Measurements from ENCODE around the gene CFL2. TPM values are rescaled to one million over a fixed set of nuclear protein-coding genes. Genes with fewer than 3 reads are reported as not detected.

CFL2 gene
- total and polyA plus RNA-seq, 5 donors from 2014 or later: 7.1 to 27.8 (median 7.8) TPM

DNA sequence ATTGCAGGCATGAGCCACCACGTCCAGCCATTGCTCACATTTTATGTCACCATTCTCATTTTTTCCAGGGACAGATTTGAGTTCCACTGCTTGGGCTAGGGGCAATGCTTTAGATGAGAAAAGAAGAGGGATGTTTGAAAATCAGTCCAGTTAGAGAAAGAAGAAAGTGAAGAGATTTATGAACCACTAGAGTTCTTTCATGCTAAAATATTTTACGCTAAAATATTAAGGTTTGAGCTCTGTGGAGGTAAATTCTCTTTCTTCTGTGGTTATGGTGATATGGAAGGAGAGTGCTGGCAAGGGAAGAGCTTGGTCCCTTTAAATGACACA lies 21.5 kb downstream of the CFL2 start:
- H3K9me3 Mint-ChIP-seq: peaks cover 0 to 3% (median 0%) of the 10 kb centered on the region in 7 donors
- peak overlapping the region in 2 of 3 donors; percentile 21 to 71 for H3K27ac Mint-ChIP-seq
- peaks cover 20% of the 10 kb centered on the region for H3K27me3 Mint-ChIP-seq
- H3K36me3 Mint-ChIP-seq: no peaks in the 10 kb centered on the region
- H3K4me1 Mint-ChIP-seq: peaks cover 0 to 19% (median 8%) of the 10 kb centered on the region in 4 donors
- no peaks in the 10 kb centered on the region for H3K36me3 ChIP-seq (ENCODE audit: control insufficient read depth, insufficient read depth, low read length)
- H3K4me3 Mint-ChIP-seq: no peak overlapping the region
- ATAC-seq (ENCODE audit: low read depth in 2 of 2) (no peak), DNase-seq (no peak)
- H3K4me3 ChIP-seq (ENCODE audit: low read depth, low read length): peak overlapping the region; percentile 13
- H3K4me1 ChIP-seq (ENCODE audit: control insufficient read depth, insufficient read depth, low read length, poor library complexity, severe bottlenecking): peaks cover 4% of the 10 kb centered on the region
- H3K27me3 ChIP-seq (ENCODE audit: control insufficient read depth, insufficient read depth, low read length): no peaks in the 10 kb centered on the region
- H3K9me3 ChIP-seq (ENCODE audit: control insufficient read depth in 2 of 2, low read length in 2 of 2): no peaks in the 10 kb centered on the region
- no peak overlapping the region for H3K27ac ChIP-seq (ENCODE audit: insufficient read depth, low read length, poor library complexity, severe bottlenecking)

- H3K27me3 Mint-ChIP-seq: peaks cover 25% of the 10 kb centered on the region
- H3K9me3 ChIP-seq (ENCODE audit: control insufficient read depth in 2 of 2, low read length in 2 of 2): no peaks in the 10 kb centered on the region
- H3K9me3 Mint-ChIP-seq: peaks cover 0 to 3% (median 0%) of the 10 kb centered on the region in 7 donors
- no peaks in the 10 kb centered on the region for H3K27me3 ChIP-seq (ENCODE audit: control insufficient read depth, insufficient read depth, low read length)
- H3K4me3 Mint-ChIP-seq: no peak overlapping the region
- peaks cover 4% of the 10 kb centered on the region for H3K4me1 ChIP-seq (ENCODE audit: control insufficient read depth, insufficient read depth, low read length, poor library complexity, severe bottlenecking)
- H3K27ac ChIP-seq (ENCODE audit: insufficient read depth, low read length, poor library complexity, severe bottlenecking): no peak overlapping the region
- no peak for ATAC-seq (ENCODE audit: low read depth in 2 of 2)
- no peak for DNase-seq
- no peak overlapping the region for H3K27ac Mint-ChIP-seq
- H3K36me3 ChIP-seq (ENCODE audit: control insufficient read depth, insufficient read depth, low read length): no peaks in the 10 kb centered on the region
- no peak overlapping the region for H3K4me3 ChIP-seq (ENCODE audit: low read depth, low read length)
- no peaks in the 10 kb centered on the region for H3K36me3 Mint-ChIP-seq
- H3K4me1 Mint-ChIP-seq: peaks cover 0 to 19% (median 8%) of the 10 kb centered on the region in 4 donors
These were observed 22.0 kb downstream of the CFL2 start for GRCh38 chr14:34692348-34692747.

GRCh38 chr14:34691206-34691605 lies 23.2 kb downstream of the CFL2 start:
- Histone ChIP-seq H3K36me3 (ENCODE audit: control insufficient read depth, insufficient read depth, low read length) (no peaks in the 10 kb centered on the region), H3K4me3 (ENCODE audit: low read depth, low read length) (no peak overlapping the region), H3K9me3 (ENCODE audit: control insufficient read depth in 2 of 2, low read length in 2 of 2) (no peaks in the 10 kb centered on the region), H3K27ac (ENCODE audit: insufficient read depth, low read length, poor library complexity, severe bottlenecking) (no peak overlapping the region), H3K27me3 (ENCODE audit: control insufficient read depth, insufficient read depth, low read length) (no peaks in the 10 kb centered on the region), H3K4me1 (ENCODE audit: control insufficient read depth, insufficient read depth, low read length, poor library complexity, severe bottlenecking) (peaks cover 4% of the 10 kb centered on the region)
- ATAC-seq (ENCODE audit: low read depth in 2 of 2): no peak
- Mint-ChIP-seq H3K27me3 (peaks cover 27% of the 10 kb centered on the region), H3K4me3 (no peak overlapping the region), H3K27ac (no peak overlapping the region), H3K4me1 (peaks cover 0 to 19% (median 8%) of the 10 kb centered on the region in 4 donors), H3K9me3 (peaks cover 0 to 2% (median 0%) of the 10 kb centered on the region in 7 donors), H3K36me3 (no peaks in the 10 kb centered on the region)
- no peak for DNase-seq

DNA sequence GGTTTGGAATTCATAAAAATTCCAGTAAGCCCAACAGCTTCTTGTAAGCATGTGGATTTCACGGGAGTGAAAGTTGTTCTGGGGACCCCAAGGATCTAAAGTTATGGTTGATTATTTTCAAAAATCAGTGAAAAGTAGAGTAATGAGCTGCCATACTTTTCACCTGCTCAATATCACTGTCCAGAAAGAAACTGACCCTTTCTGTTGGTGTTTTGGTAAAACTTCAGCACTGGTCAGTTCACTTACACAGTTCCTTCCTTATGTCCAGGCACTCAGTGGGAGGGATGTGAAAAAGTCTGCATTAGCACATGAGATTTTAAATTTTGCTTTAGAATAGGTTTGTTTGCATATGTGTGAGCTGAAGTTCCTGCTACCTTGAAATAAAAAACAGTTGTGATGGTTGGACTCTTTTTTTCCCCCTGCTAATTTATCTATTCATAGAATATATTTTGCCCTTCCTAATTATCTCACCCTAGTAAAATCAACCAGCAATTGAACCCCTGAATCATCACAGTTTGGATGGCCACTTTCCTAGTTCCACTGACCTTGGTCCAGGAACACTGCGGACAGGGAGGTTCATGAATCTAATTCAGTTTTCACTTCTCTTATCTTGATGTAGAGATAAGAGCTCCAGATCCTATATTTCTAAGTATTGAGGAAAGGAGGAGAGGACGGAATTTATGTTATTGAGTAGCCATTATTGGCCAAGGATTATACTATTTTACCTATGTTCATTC lies 25.8 kb downstream of the CFL2 start:
- Histone ChIP-seq H3K4me3 (ENCODE audit: low read depth, low read length) (no peak overlapping the region), H3K27ac (ENCODE audit: insufficient read depth, low read length, poor library complexity, severe bottlenecking) (no peak overlapping the region), H3K9me3 (ENCODE audit: control insufficient read depth in 2 of 2, low read length in 2 of 2) (no peaks in the 10 kb centered on the region), H3K36me3 (ENCODE audit: control insufficient read depth, insufficient read depth, low read length) (no peaks in the 10 kb centered on the region), H3K27me3 (ENCODE audit: control insufficient read depth, insufficient read depth, low read length) (no peaks in the 10 kb centered on the region), H3K4me1 (ENCODE audit: control insufficient read depth, insufficient read depth, low read length, poor library complexity, severe bottlenecking) (peaks cover 4% of the 10 kb centered on the region)
- no peaks in the 10 kb centered on the region for H3K36me3 Mint-ChIP-seq
- H3K4me1 Mint-ChIP-seq: peaks cover 0 to 18% (median 8%) of the 10 kb centered on the region in 4 donors
- no peak for DNase-seq
- H3K4me3 Mint-ChIP-seq: peak overlapping the region in 1 of 4 donors; percentile 15
- H3K27ac Mint-ChIP-seq: no peak overlapping the region
- ATAC-seq (ENCODE audit: low read depth in 2 of 2): no peak
- peaks cover 0 to 2% (median 0%) of the 10 kb centered on the region in 7 donors for H3K9me3 Mint-ChIP-seq
- H3K27me3 Mint-ChIP-seq: peaks cover 28% of the 10 kb centered on the region

GRCh38 chr14:34685819-34686428 lies 28.5 kb downstream of the CFL2 start:
- Mint-ChIP-seq H3K27ac (peak overlapping the region in 1 of 3 donors; percentile 55), H3K9me3 (peaks cover 0 to 1% (median 0%) of the 10 kb centered on the region in 7 donors), H3K4me3 (no peak overlapping the region), H3K27me3 (peaks cover 31% of the 10 kb centered on the region), H3K4me1 (peaks cover 0 to 9% (median 2%) of the 10 kb centered on the region in 4 donors), H3K36me3 (no peaks in the 10 kb centered on the region)
- H3K4me3 ChIP-seq (ENCODE audit: low read depth, low read length): no peak overlapping the region
- DNase-seq (no peak), ATAC-seq (ENCODE audit: low read depth in 2 of 2) (no peak)
- no peaks in the 10 kb centered on the region for H3K27me3 ChIP-seq (ENCODE audit: control insufficient read depth, insufficient read depth, low read length)
- no peaks in the 10 kb centered on the region for H3K4me1 ChIP-seq (ENCODE audit: control insufficient read depth, insufficient read depth, low read length, poor library complexity, severe bottlenecking)
- H3K9me3 ChIP-seq (ENCODE audit: control insufficient read depth in 2 of 2, low read length in 2 of 2): no peaks in the 10 kb centered on the region
- H3K27ac ChIP-seq (ENCODE audit: insufficient read depth, low read length, poor library complexity, severe bottlenecking): no peak overlapping the region
- no peaks in the 10 kb centered on the region for H3K36me3 ChIP-seq (ENCODE audit: control insufficient read depth, insufficient read depth, low read length)

GRCh38 chr14:34684578-34684977 lies 29.8 kb downstream of the CFL2 start:
- ATAC-seq (ENCODE audit: low read depth in 2 of 2) (no peak), DNase-seq (no peak)
- H3K4me3 ChIP-seq (ENCODE audit: low read depth, low read length): no peak overlapping the region
- no peaks in the 10 kb centered on the region for H3K36me3 Mint-ChIP-seq
- H3K27me3 ChIP-seq (ENCODE audit: control insufficient read depth, insufficient read depth, low read length): no peaks in the 10 kb centered on the region
- H3K4me1 Mint-ChIP-seq: peaks cover 0 to 9% (median 2%) of the 10 kb centered on the region in 4 donors
- H3K36me3 ChIP-seq (ENCODE audit: control insufficient read depth, insufficient read depth, low read length): no peaks in the 10 kb centered on the region
- no peaks in the 10 kb centered on the region for H3K9me3 Mint-ChIP-seq
- H3K9me3 ChIP-seq (ENCODE audit: control insufficient read depth in 2 of 2, low read length in 2 of 2): no peaks in the 10 kb centered on the region
- no peak overlapping the region for H3K27ac Mint-ChIP-seq
- peaks cover 31% of the 10 kb centered on the region for H3K27me3 Mint-ChIP-seq
- H3K27ac ChIP-seq (ENCODE audit: insufficient read depth, low read length, poor library complexity, severe bottlenecking): no peak overlapping the region
- H3K4me1 ChIP-seq (ENCODE audit: control insufficient read depth, insufficient read depth, low read length, poor library complexity, severe bottlenecking): no peaks in the 10 kb centered on the region
- no peak overlapping the region for H3K4me3 Mint-ChIP-seq

DNA sequence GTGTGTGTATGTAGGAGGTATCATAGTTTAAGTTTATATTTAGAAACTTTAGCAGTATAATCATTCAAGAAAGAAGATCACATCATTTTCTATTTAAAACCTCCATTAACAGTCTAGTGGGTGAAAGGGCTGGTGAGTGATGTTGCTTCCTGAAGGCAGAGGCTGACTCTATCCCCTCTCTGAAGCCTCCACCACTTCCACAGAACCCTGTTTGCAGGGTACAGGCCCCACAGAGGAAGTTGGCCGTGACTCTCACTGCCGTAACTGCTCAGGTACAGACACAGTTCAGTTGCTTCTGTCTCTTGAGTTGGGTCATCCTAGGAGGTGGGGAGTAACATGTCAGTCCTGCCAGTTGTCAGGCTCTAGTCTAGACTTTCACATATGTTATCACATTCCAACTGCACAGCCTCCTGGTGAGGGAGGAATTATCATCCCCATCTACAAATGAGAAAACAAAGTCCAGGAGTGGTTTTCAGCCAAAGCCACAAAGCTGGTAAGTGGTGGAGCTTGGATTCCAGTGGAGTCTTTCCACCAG lies 31.5 kb downstream of the CFL2 start:
- peak in 1 of 3 donors; percentile 47 for DNase-seq
- Mint-ChIP-seq H3K4me3 (no peak overlapping the region), H3K9me3 (no peaks in the 10 kb centered on the region), H3K27ac (no peak overlapping the region), H3K36me3 (no peaks in the 10 kb centered on the region), H3K4me1 (peaks cover 0 to 5% (median 2%) of the 10 kb centered on the region in 4 donors), H3K27me3 (peaks cover 16% of the 10 kb centered on the region)
- H3K4me3 ChIP-seq (ENCODE audit: low read depth, low read length): no peak overlapping the region
- H3K36me3 ChIP-seq (ENCODE audit: control insufficient read depth, insufficient read depth, low read length): no peaks in the 10 kb centered on the region
- peak; percentile 65 to 69 for ATAC-seq (ENCODE audit: low read depth in 2 of 2)
- H3K27me3 ChIP-seq (ENCODE audit: control insufficient read depth, insufficient read depth, low read length): no peaks in the 10 kb centered on the region
- no peak overlapping the region for H3K27ac ChIP-seq (ENCODE audit: insufficient read depth, low read length, poor library complexity, severe bottlenecking)
- H3K9me3 ChIP-seq (ENCODE audit: control insufficient read depth in 2 of 2, low read length in 2 of 2): no peaks in the 10 kb centered on the region
- H3K4me1 ChIP-seq (ENCODE audit: control insufficient read depth, insufficient read depth, low read length, poor library complexity, severe bottlenecking): no peaks in the 10 kb centered on the region
